ENCODE data around the gene PDLIM1.
"Not testable (repeated sequence)": the region's sequence is repeated elsewhere in the genome, so short reads cannot be mapped to it uniquely, and the experiment has no call there.

The PDLIM1 gene

DNA sequence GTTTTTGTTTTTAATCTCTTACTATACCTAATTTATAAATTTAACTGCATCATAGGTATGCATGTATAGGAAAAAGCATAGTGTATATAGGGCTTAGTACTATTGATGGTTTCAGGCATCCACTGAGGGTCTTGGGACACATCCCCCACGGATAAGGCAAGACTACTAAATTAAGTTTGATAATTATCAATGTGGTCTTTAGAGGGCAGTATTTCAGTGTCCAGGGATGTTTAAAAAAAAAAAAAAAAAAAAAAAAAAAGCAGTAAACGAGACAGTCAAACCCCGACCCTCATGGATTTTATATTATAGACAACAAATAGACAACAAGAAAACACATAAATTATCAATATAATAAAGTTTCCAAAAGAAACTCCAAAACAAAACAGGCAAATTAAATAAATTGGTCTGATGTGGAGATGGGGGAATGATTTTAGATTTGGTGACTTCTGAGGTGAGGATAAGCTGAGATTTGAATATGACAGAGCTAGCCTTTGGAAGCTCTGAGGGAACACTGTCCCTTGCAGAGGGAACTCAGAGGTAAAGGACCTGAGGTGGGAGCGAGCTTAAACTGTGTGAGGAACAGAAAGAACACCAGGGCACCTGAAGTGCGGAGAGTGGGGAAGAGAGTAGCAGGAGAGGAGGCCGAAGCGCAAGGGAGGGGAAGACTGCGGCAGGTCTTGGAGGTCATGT, 82.0 kb downstream of the PDLIM1 start:
- peak; percentile 22 for DNase-seq (ENCODE audit: low read depth)

DNA sequence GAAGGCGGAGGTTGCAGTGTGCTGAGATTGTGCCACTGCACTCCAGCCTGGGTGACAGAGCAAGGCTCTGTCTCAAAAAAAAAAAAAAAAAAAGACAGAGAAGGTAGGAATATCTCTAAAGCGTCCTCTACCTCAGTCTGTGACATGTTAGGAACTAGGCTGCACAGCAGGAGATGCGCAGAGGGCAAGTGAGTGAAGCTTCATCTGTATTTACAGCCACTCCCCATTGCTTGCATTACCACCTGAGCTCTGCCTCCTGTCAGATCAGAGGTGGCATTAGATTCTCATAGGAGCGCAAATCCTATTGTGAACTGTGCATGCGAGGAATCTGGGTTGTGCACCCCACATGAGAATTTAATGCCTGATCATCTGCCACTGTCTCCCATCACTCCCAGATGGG, 87.9 kb downstream of the PDLIM1 start:
- DNase-seq (ENCODE audit: low read depth), result not testable (repeated sequence)

DNA sequence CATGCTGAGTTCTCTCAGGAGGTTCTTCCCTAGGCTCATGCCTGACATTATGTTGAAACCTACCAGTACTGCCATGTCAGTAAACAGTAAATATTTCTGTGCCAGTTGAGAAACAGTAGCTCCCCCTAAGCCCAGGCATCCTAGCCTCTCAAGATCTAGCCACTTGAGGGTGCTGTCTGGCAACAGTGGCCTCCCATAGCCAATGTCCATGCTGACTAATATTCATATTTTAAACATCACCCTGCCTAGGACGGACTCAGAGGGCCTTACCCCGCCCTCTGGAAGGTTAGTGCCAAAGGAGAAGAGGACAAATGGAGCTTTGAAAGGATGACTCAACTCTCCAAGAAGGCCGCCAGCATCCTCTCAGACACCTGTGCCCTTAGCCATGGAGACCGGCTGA, 89.1 kb downstream of the PDLIM1 start:
- DNase-seq (ENCODE audit: low read depth), result peak; percentile 60

DNA sequence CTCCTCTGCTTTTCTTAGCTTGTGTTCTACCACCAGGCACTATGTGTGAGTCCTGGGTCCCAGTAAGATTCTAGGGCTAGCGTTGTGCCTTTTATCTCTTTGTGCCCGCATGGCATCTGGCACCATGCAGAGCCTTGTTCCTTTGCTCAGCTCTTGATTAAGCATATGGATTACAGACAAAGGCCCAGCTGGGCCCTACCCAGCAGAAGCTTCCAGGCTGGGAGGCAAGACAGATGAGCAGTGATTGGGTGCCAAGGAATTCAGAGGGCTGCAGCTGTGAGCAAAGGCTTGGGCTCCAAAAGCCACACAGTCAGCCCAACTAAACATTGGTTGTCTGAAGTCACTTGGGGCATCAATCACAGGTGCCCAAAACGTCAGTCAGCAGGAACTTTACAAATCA, 94.8 kb downstream of the PDLIM1 start:
- DNase-seq (ENCODE audit: low read depth), result no peak

- DNase-seq (ENCODE audit: low read depth), result no peak
Observed at GRCh38 chr10:95193944-95194343, 96.9 kb downstream of the PDLIM1 start, which contains the start of gene ACSM6. Gene ACSM6 (plus strand): TSS chr10:95194238. CDS start chr10:95194486, 248 bp downstream.

- DNase-seq (ENCODE audit: low read depth), result no peak
Observed at GRCh38 chr10:95188593-95188992, 102.2 kb downstream of the PDLIM1 start.

DNA sequence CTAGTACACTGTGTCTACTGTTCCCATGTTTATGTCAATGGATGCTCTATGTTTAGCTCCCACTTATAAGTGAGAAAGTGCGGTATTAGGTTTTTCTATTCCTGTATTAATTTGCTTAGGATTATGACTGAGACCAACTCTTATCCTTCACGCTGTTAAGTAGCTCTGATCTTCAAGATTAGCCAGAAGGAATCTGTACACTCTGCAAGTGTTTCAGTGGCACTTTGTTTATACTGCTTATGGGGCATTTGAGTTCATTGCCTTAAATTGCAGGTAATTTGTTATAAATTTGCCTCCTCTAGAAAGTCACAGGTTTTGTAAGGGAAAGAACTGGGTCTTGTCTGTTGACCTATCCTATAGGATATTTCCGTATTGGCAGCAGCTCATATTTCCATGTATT, 103.2 kb downstream of the PDLIM1 start:
- DNase-seq (ENCODE audit: low read depth), result no peak
